ENCODE measurements around the gene EEF1AKMT3. TPM values are rescaled to one million over a fixed set of nuclear protein-coding genes. Genes with fewer than 3 reads are reported as not detected.

Gene EEF1AKMT3
- total RNA-seq, 1 experiment from 2014 or later: 9.3 TPM

DNA sequence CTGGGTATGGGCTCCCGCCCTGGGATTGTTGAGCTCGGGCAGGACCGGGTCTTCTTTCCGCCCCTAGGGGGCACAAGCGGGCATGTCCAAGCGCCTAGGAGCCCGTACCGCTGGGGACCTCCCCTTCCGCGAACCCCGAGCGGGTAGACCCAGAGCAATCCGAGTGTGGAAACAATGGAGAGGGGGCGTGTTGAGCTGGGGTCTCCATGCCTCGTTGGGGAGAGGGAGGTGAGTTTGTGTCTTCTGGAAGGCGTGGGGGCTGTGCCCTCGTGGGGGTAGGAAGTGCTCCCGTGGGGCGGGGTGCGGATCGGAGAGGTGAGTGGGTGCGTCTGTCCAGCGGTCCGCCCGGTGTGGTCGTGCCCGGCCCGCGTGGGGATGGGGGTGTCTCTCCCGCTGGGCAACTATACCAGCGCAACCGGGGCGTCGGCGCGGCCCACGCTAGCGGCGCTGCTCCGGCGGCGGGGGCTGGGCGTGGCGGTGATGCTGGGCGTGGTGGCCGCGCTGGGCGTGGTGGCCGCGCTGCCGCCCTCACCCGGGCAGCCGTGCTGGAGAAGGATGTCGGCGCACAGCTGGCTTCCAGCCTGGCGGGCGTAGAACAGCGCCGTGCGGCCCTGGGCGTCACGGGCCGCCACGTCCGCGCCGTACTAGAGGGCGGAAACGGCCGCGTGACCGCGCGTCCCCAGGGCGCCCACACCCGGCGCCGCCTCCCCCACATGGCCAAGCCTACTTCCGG is 46.1 kb upstream of the EEF1AKMT3 start:
- TSS peak; percentile 80 for BruUV-seq (replicated peaks)
- CTCF ChIA-PET: interaction anchor here (0.5 to 1.5 kb wide), 8 partner anchors 10 to 699 kb away, joined by 3 to 11 read pairs (median 3); partner anchors contain the start of gene TSPAN31
- POLR2A ChIA-PET (ENCODE audit: unreplicated experiment): interaction anchor here (0.7 kb wide), 1 partner anchor 41 kb away, joined by 5 read pairs; no protein-coding TSS in a partner anchor

DNA sequence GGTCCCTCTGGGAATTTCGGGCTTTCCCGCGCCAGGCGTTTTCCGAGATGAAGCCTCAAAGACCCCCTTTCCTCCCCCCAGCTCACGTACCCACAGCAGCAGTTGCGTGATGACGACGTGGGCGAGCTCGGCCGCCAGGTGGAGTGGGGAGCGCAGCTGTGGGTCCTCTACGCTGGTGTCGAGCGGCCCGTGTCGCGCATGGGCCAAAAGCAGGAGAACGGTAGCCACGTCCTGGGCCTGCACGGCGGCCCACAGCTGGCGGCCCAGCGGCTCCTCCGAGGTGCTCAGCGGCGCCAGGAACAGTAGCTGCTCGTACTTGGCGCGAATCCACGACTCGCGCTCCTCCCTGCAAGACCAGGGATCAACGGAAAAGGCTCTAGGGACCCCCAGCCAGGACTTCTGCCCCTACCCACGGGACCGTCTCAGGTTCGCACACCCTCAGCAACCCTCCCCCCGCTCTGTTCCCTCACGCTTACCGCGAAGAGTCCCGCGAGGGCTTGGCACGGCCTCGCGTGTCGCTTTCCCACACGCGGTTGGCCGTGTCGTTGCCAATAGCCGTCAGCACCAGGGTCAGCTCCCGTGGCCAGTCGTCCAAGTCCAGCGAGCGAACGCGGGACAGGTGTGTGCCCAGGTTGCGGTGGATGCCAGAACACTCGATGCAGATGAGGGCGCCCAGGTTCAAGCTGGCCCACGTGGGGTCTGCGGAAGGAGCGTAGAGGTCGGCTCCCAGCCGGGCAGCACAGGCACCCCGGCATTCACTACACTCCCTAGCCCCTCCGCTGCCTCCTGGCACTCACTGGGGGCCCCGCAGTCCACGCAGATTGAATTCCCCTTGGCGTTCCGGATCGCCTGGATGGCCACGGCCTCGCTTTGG is 45.3 kb upstream of the EEF1AKMT3 start:
- no peaks in the 10 kb centered on the region for H3K27me3 ChIP-seq (ENCODE audit: low read length)
- H3K4me3 ChIP-seq (ENCODE audit: low read length): peak overlapping the region; percentile 91
- ChIA-PET POLR2A (ENCODE audit: unreplicated experiment) (interaction anchor here (0.7 kb wide), 1 partner anchor 40 kb away, joined by 5 read pairs; no protein-coding TSS in a partner anchor), CTCF (interaction anchor here (0.8 to 1.5 kb wide), 3 partner anchors 9 to 203 kb away, joined by 3 to 9 read pairs (median 3); partner anchors contain the start of gene TSPAN31)
- no peaks in the 10 kb centered on the region for H3K36me3 ChIP-seq (ENCODE audit: low read depth, low read length)
- ATAC-seq: peak; percentile 31
- TF ChIP-seq, protein P1, sequence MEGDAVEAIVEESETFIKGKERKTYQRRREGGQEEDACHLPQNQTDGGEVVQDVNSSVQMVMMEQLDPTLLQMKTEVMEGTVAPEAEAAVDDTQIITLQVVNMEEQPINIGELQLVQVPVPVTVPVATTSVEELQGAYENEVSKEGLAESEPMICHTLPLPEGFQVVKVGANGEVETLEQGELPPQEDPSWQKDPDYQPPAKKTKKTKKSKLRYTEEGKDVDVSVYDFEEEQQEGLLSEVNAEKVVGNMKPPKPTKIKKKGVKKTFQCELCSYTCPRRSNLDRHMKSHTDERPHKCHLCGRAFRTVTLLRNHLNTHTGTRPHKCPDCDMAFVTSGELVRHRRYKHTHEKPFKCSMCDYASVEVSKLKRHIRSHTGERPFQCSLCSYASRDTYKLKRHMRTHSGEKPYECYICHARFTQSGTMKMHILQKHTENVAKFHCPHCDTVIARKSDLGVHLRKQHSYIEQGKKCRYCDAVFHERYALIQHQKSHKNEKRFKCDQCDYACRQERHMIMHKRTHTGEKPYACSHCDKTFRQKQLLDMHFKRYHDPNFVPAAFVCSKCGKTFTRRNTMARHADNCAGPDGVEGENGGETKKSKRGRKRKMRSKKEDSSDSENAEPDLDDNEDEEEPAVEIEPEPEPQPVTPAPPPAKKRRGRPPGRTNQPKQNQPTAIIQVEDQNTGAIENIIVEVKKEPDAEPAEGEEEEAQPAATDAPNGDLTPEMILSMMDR (conservative IDR thresholded peaks at IDR 0.05; ENCODE audit: low read depth, low read length): peak; percentile 33
- no peak for TF ChIP-seq EZH2phosphoT487 (IDR thresholded peaks at IDR 0.05; ENCODE audit: borderline replicate concordance, low read length)
- TF ChIP-seq EZH2 (IDR thresholded peaks at IDR 0.05; ENCODE audit: low read length, unreplicated experiment): no peak
- no peaks in the 10 kb centered on the region for H3K9me3 ChIP-seq (ENCODE audit: low read length)
- H3F3A ChIP-seq (ENCODE audit: low read length, unreplicated experiment): no peaks in the 10 kb centered on the region
- peak overlapping the region; percentile 100 for H2AFZ ChIP-seq (ENCODE audit: low read length)
- BruUV-seq (replicated peaks): TSS peak; percentile 32
- H3K4me1 ChIP-seq (ENCODE audit: insufficient read depth, low read length): peaks cover 4% of the 10 kb centered on the region; the same call in 1 of the 2 replicates
- H3K27ac ChIP-seq (ENCODE audit: low read length): no peak overlapping the region
- DNase-seq: no peak
- no peaks in the 10 kb centered on the region for H3K9me2 ChIP-seq (replicated peaks; ENCODE audit: low read length)
- H3K79me2 ChIP-seq (ENCODE audit: low read length): no peaks in the 10 kb centered on the region
- peak overlapping the region; percentile 86 for H3K9ac ChIP-seq (ENCODE audit: low read length)
- peak overlapping the region; percentile 92 for H3K4me2 ChIP-seq (ENCODE audit: low read length)
- no peaks in the 10 kb centered on the region for H4K20me1 ChIP-seq (ENCODE audit: low read length)
- intact Hi-C loops (cut with micrococcal nuclease): no loop called here

More for the DNA sequence above, 46.1 kb upstream of the EEF1AKMT3 start:
- H2AFZ ChIP-seq (ENCODE audit: low read length): peak overlapping the region; percentile 100
- ATAC-seq (peak; percentile 91), DNase-seq (peak; percentile 88)
- TF ChIP-seq, protein P1 (conservative IDR thresholded peaks at IDR 0.05; ENCODE audit: low read depth, low read length): peak; percentile 91
- TF ChIP-seq EZH2 (IDR thresholded peaks at IDR 0.05; ENCODE audit: low read length, unreplicated experiment): no peak
- intact Hi-C loops (cut with micrococcal nuclease): no loop called here
- H3K36me3 ChIP-seq (ENCODE audit: low read depth, low read length): no peaks in the 10 kb centered on the region
- no peaks in the 10 kb centered on the region for H3K79me2 ChIP-seq (ENCODE audit: low read length)
- H3K27me3 ChIP-seq (ENCODE audit: low read length): no peaks in the 10 kb centered on the region
- H3F3A ChIP-seq (ENCODE audit: low read length, unreplicated experiment): no peaks in the 10 kb centered on the region
- H3K4me3 ChIP-seq (ENCODE audit: low read length): peak overlapping the region; percentile 91
- no peaks in the 10 kb centered on the region for H3K9me2 ChIP-seq (replicated peaks; ENCODE audit: low read length)
- H4K20me1 ChIP-seq (ENCODE audit: low read length): no peaks in the 10 kb centered on the region
- H3K4me1 ChIP-seq (ENCODE audit: insufficient read depth, low read length): peaks cover 4% of the 10 kb centered on the region; the same call in 1 of the 2 replicates
- H3K27ac ChIP-seq (ENCODE audit: low read length): 0 out of 2 replicates have a peak overlapping the region, but pooled peaks have one; percentile 21
- no peaks in the 10 kb centered on the region for H3K9me3 ChIP-seq (ENCODE audit: low read length)
- H3K4me2 ChIP-seq (ENCODE audit: low read length): peak overlapping the region; percentile 92
- peak overlapping the region; percentile 86 for H3K9ac ChIP-seq (ENCODE audit: low read length)
